HFFc6 (cell line): ENCODE results near the gene SELENOS. TPM values are rescaled to one million over a fixed set of nuclear protein-coding genes. Genes with fewer than 3 reads are reported as not detected.

Source experiments
- DNase-seq: peaks from one replicate; pipeline ENCODE4 v3.0.0-alpha.2; 2018
- H3K27ac Mint-ChIP-seq: 2 replicates; pipeline ENCODE4 v1.8.0; 2020; ENCODE audit warnings: mild to moderate bottlenecking, mixed read lengths
- H3K27me3 Mint-ChIP-seq: 2 replicates; pipeline ENCODE4 v1.8.0; 2021; ENCODE audit warnings: mild to moderate bottlenecking, moderate library complexity, mixed read lengths; ENCODE audit not compliant: insufficient read depth
- H3K36me3 Mint-ChIP-seq: 2 replicates; pipeline ENCODE4 v1.8.0; 2021; ENCODE audit warnings: low read depth, mixed read lengths
- H3K4me1 Mint-ChIP-seq: 2 replicates; pipeline ENCODE4 v1.8.0; 2020; ENCODE audit warnings: low read depth, mixed read lengths
- H3K4me3 Mint-ChIP-seq: 2 replicates; pipeline ENCODE4 v1.8.0; 2020; ENCODE audit warnings: mild to moderate bottlenecking, moderate library complexity, mixed read lengths
- H3K9me3 Mint-ChIP-seq: 2 replicates; pipeline ENCODE4 v1.8.0; 2020; ENCODE audit warnings: mild to moderate bottlenecking, mixed read lengths
- total RNA-seq, 6 experiments: library from RNA; stranded (reverse); fragmentation: NEBNext Ultra II Directional; extraction: Animal tissue kit (Norgen Biotek cat#: 25700); gene quantifications; 2 replicates in 1 of 6; 3 replicates in 5 of 6; pipeline ENCODE4 v1.2.3, GENCODE V29; 2021
- TF ChIP-seq, protein P1 (sequence below): fragments of 200-600 bp; sonication (generic); IDR thresholded peaks from 2 replicates; pipeline ENCODE4 v1.5.0; 2021; ENCODE audit warnings: antibody characterized with exemption, mild to moderate bottlenecking

SELENOS gene
- total RNA-seq, 6 experiments from 2014 or later = 73.1 to 83.1 (median 80.0) TPM

- DNase-seq = no peak
- peaks cover 5% of the 10 kb centered on the region for H3K27me3 Mint-ChIP-seq
- no peaks in the 10 kb centered on the region for H3K9me3 Mint-ChIP-seq
- no peak overlapping the region for H3K4me3 Mint-ChIP-seq
- H3K4me1 Mint-ChIP-seq = peaks cover 41% of the 10 kb centered on the region
- TF ChIP-seq, protein P1, sequence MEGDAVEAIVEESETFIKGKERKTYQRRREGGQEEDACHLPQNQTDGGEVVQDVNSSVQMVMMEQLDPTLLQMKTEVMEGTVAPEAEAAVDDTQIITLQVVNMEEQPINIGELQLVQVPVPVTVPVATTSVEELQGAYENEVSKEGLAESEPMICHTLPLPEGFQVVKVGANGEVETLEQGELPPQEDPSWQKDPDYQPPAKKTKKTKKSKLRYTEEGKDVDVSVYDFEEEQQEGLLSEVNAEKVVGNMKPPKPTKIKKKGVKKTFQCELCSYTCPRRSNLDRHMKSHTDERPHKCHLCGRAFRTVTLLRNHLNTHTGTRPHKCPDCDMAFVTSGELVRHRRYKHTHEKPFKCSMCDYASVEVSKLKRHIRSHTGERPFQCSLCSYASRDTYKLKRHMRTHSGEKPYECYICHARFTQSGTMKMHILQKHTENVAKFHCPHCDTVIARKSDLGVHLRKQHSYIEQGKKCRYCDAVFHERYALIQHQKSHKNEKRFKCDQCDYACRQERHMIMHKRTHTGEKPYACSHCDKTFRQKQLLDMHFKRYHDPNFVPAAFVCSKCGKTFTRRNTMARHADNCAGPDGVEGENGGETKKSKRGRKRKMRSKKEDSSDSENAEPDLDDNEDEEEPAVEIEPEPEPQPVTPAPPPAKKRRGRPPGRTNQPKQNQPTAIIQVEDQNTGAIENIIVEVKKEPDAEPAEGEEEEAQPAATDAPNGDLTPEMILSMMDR = no peak
- peaks cover 3% of the 10 kb centered on the region for H3K36me3 Mint-ChIP-seq
- H3K27ac Mint-ChIP-seq = no peak overlapping the region
These were observed 13.3 kb downstream of the SELENOS start for GRCh38 chr15:101264011-101264410.

DNA sequence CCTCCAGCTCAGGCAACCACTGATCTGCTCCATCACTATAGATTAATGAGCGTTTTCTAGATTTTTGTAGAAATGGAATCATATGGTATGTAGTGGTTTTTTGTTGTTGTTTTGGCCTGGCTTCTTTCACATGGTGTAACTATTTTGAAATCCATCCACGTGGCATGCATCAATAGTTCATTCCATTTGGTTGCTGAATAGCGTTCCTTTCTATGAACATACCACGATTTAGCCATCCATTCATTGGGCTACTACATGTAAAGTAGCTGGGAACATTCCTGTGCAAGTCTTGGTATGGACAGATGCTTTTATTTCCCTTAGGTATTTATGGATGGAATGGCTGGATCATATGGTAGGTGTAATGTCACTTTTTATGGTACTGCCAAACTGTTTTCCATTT lies 14.7 kb downstream of the SELENOS start:
- no peaks in the 10 kb centered on the region for H3K9me3 Mint-ChIP-seq
- H3K36me3 Mint-ChIP-seq = no peaks in the 10 kb centered on the region
- no peak for DNase-seq

GRCh38 chr15:101258238-101259144 lies 18.8 kb downstream of the SELENOS start:
- peak; percentile 63 for DNase-seq
- peaks cover 23% of the 10 kb centered on the region for H3K4me1 Mint-ChIP-seq
- H3K9me3 Mint-ChIP-seq = no peaks in the 10 kb centered on the region
- no peaks in the 10 kb centered on the region for H3K36me3 Mint-ChIP-seq
- no peak overlapping the region for H3K27ac Mint-ChIP-seq
- H3K27me3 Mint-ChIP-seq = peaks cover 1% of the 10 kb centered on the region; the same call in 1 of the 2 replicates
- TF ChIP-seq, protein P1 = peak; percentile 92
- no peak overlapping the region for H3K4me3 Mint-ChIP-seq

More for the DNA sequence above, 14.7 kb downstream of the SELENOS start:
- Mint-ChIP-seq H3K4me1 (peaks cover 36% of the 10 kb centered on the region), H3K4me3 (no peak overlapping the region), H3K27me3 (peaks cover 5% of the 10 kb centered on the region; the same call in 1 of the 2 replicates), H3K27ac (no peak overlapping the region)
- TF ChIP-seq, protein P1 = no peak

GRCh38 chr15:101256757-101257156 lies 20.5 kb downstream of the SELENOS start:
- H3K9me3 Mint-ChIP-seq = no peaks in the 10 kb centered on the region
- no peak overlapping the region for H3K4me3 Mint-ChIP-seq
- H3K27me3 Mint-ChIP-seq = peaks cover 5% of the 10 kb centered on the region; the same call in 1 of the 2 replicates
- H3K27ac Mint-ChIP-seq = no peak overlapping the region
- no peak for DNase-seq
- H3K36me3 Mint-ChIP-seq = no peaks in the 10 kb centered on the region
- H3K4me1 Mint-ChIP-seq = peaks cover 26% of the 10 kb centered on the region
- TF ChIP-seq, protein P1 = peak; percentile 71

GRCh38 chr15:101255615-101256241 lies 21.6 kb downstream of the SELENOS start:
- TF ChIP-seq, protein P1 = no peak
- no peak for DNase-seq
- Mint-ChIP-seq H3K27ac (no peak overlapping the region), H3K4me1 (peaks cover 26% of the 10 kb centered on the region), H3K9me3 (no peaks in the 10 kb centered on the region), H3K36me3 (peaks cover 1% of the 10 kb centered on the region; the same call in 1 of the 2 replicates), H3K27me3 (peaks cover 5% of the 10 kb centered on the region; the same call in 1 of the 2 replicates), H3K4me3 (no peak overlapping the region)
